Spleen (tissue), 11 donors: ENCODE data around the gene INO80. TPM values are rescaled to one million over a fixed set of nuclear protein-coding genes. Genes with fewer than 3 reads are reported as not detected.

Experiments used
- DNase-seq: peaks from one replicate; pipeline ENCODE4 v3.0.0-alpha.2; 2020
- H3K27ac ChIP-seq, 8 donors: fragments of 200-600 bp; sonication (generic) in 7 of 8; 1 replicate in 4 of 8; 2 replicates in 4 of 8; pipeline versions ENCODE4 v1.5.0 to v1.8.0; 2016 to 2021; ENCODE audit warnings: inconsistent platforms in 4 of 8, mild to moderate bottlenecking in 4 of 8, moderate library complexity in 1 of 8
- H3K27me3 ChIP-seq, 7 donors: fragments of 200-600 bp; sonication (generic) in 6 of 7; replicated peaks in 1 of 7; 1 replicate in 4 of 7; 2 replicates in 3 of 7; pipeline versions ENCODE4 v1.5.0 to v1.8.0; 2016 to 2021; ENCODE audit warnings: inconsistent platforms in 3 of 7, mild to moderate bottlenecking in 1 of 7
- H3K36me3 ChIP-seq, 6 donors: fragments of 200-600 bp; sonication (generic) in 5 of 6; 1 replicate in 4 of 6; 2 replicates in 2 of 6; pipeline versions ENCODE4 v1.5.0 to v1.8.0; 2016 to 2021; ENCODE audit warnings: inconsistent platforms in 2 of 6
- H3K4me1 ChIP-seq, 6 donors: fragments of 200-600 bp; sonication (generic) in 5 of 6; 1 replicate in 3 of 6; 2 replicates in 3 of 6; pipeline versions ENCODE4 v1.5.0 to v1.8.0; 2016 to 2021; ENCODE audit warnings: inconsistent platforms in 3 of 6
- H3K4me3 ChIP-seq, 8 donors: fragments of 200-600 bp; sonication (generic) in 7 of 8; 1 replicate in 4 of 8; 2 replicates in 4 of 8; pipeline versions ENCODE4 v1.5.0 to v1.8.0; 2016 to 2021; ENCODE audit warnings: inconsistent platforms in 4 of 8, mild to moderate bottlenecking in 4 of 8, moderate library complexity in 2 of 8
- H3K9me3 ChIP-seq, 8 donors: fragments of 200-600 bp; sonication (generic) in 7 of 8; 1 replicate in 4 of 8; 2 replicates in 4 of 8; pipeline versions ENCODE4 v1.5.0 to v1.8.0; 2016 to 2021; ENCODE audit warnings: inconsistent platforms in 4 of 8
- POLR2A ChIP-seq, 3 donors: fragments of 450-650 bp; IDR thresholded peaks; one replicate each; pipeline ENCODE4 v1.5.1; 2017; ENCODE audit warnings: antibody characterized with exemption in 3 of 3, mild to moderate bottlenecking in 1 of 3
- POLR2AphosphoS5 ChIP-seq, 3 donors: sonication (generic); formaldehyde crosslinking; IDR thresholded peaks; one replicate each; pipeline ENCODE4 v1.5.1; 2017; ENCODE audit warnings: antibody characterized with exemption in 3 of 3
- WGBS, 5 donors: extraction: QIAGEN DNeasy Blood & Tissue Kit in 3 of 5; methylation state at CpG; one replicate each; pipeline versions ENCODE4 v1.1.5 to v1.1.7; 2013 to 2018; 5-methylcytosine and 5-hydroxymethylcytosine counted together
- intact Hi-C: fragments of 100-400 bp; cut with DNase I; formaldehyde crosslinking; loops from one replicate; pipeline ENCODE4 v1.15.0; 2023; ENCODE audit warnings: low total_unique reads
- polyA plus RNA-seq, 3 donors: library from polyadenylated mRNA; stranded (reverse); fragments of 200-250 nt; gene quantifications; one replicate each; pipeline ENCODE4 v1.2.1, GENCODE V29; 2013
- total RNA-seq, 7 donors: library from RNA; depleted of rRNA in 3 of 7; stranded (reverse); fragments of >200 nt in 3 of 7; fragmentation: NEBNext Ultra II Directional in 4 of 7; extraction: Animal tissue kit (Norgen Biotek cat#: 25700) in 4 of 7; gene quantifications; one replicate each; pipeline versions ENCODE4 v1.1.0 to v1.2.1, GENCODE V29; 2016 to 2021
- TF ChIP-seq, protein P1 (sequence below), 11 experiments: fragments of 200-600 bp in 7 of 11; fragments of 450-650 bp in 4 of 11; sonication (generic) in 4 of 11; IDR thresholded peaks in 8 of 11; conservative IDR thresholded peaks in 3 of 11; 1 replicate in 7 of 11; 2 replicates in 4 of 11; pipeline versions ENCODE4 v1.4.0 to v1.8.0; 2016 to 2021; ENCODE audit warnings: antibody characterized with exemption in 11 of 11, inconsistent platforms in 4 of 11, mild to moderate bottlenecking in 1 of 11
- donor health status: healthy with polysubstance abuse.
- donor health status: DM: no; HTN: no; CAD: no; lungs with moderate emphysema.
- donor health status: DM: no; HTN: no; CAD: no.
- donor health status: Bipolar disorder and iron deficiency.
- donor health status: healthy.
- donor health status: DM: no; HTN: no; CAD: no.
- donor health status: DM: yes; HTN: yes; CAD: no.

The INO80 gene
- total and polyA plus RNA-seq, 10 donors: 5.2 to 39.4 (median 25.9) TPM

DNA sequence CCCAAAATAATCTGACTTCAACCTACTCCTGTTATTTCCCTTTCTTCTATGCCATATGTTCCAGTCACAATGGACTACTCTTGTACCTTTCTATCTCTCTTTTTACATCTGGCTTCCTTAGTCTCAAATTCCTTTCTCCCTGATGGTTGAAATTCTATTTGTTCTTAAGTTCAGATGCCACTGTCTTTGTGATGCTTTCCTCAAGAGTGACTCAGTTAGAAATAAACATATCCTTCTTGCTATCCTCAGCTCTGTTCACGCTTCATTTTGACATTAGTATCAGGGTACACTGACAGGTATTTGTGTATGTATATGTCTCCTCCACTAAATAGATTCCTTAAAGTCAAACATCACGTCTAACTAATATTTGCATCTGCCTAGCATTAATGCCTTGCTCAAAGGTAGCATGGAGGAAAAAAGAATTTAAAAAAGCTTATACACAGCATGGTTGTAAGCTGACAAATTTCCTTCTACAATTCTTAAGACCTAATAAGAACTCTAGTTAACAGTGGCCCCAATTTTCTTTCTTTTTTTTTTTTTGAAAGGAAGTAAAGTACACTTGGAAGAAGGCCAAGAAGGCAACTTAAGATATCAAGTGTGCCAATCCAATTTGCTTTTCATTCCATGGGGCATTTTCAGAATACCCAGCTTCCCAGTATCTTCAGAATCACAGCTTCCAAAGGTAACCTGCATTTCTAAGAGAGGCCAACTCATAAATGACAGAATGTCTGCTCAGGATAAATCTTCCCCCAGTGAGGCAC lies 104.8 kb downstream of the INO80 start:
- intact Hi-C loops: no loop called here
- Histone ChIP-seq H3K4me3 (no peak overlapping the region), H3K36me3 (peaks cover 0 to 81% (median 20%) of the 10 kb centered on the region in 6 donors), H3K27ac (no peak overlapping the region), H3K4me1 (peaks cover 0 to 47% (median 19%) of the 10 kb centered on the region in 6 donors), H3K27me3 (no peaks in the 10 kb centered on the region), H3K9me3 (no peaks in the 10 kb centered on the region)
- 88 to 95% (median 93%) methylated on average over 2 of the region's 2 CpGs for WGBS, 5 donors
- TF ChIP-seq POLR2A (IDR thresholded peaks at IDR 0.05) (no peak), POLR2AphosphoS5 (IDR thresholded peaks at IDR 0.05) (no peak)
- DNase-seq: no peak

DNA sequence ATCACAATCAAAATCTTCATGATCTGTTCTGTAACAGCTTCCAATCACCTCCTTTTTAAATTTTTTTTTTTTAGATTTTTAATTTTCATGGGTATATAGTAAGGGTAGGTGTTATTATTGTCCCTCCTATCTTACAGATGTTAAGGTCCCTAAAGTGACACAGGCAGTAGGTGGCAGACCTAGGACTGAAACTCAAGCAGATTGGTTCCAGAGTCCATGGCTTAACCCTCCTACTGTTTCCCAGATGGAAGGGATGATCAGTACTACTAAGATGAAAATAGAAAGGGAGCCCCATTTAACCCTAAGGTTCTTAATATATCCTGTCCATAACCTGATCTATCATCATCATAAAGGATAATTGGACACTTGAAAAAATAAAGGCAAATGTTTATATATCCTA lies 105.7 kb downstream of the INO80 start:
- Histone ChIP-seq H3K4me1 (peaks cover 0 to 42% (median 16%) of the 10 kb centered on the region in 6 donors), H3K4me3 (no peak overlapping the region), H3K27me3 (no peaks in the 10 kb centered on the region), H3K9me3 (no peaks in the 10 kb centered on the region), H3K27ac (no peak overlapping the region), H3K36me3 (peaks cover 0 to 82% (median 20%) of the 10 kb centered on the region in 6 donors)
- TF ChIP-seq, protein P1, sequence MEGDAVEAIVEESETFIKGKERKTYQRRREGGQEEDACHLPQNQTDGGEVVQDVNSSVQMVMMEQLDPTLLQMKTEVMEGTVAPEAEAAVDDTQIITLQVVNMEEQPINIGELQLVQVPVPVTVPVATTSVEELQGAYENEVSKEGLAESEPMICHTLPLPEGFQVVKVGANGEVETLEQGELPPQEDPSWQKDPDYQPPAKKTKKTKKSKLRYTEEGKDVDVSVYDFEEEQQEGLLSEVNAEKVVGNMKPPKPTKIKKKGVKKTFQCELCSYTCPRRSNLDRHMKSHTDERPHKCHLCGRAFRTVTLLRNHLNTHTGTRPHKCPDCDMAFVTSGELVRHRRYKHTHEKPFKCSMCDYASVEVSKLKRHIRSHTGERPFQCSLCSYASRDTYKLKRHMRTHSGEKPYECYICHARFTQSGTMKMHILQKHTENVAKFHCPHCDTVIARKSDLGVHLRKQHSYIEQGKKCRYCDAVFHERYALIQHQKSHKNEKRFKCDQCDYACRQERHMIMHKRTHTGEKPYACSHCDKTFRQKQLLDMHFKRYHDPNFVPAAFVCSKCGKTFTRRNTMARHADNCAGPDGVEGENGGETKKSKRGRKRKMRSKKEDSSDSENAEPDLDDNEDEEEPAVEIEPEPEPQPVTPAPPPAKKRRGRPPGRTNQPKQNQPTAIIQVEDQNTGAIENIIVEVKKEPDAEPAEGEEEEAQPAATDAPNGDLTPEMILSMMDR (IDR thresholded peaks at IDR 0.05 in 8 of 11, conservative IDR thresholded peaks at IDR 0.05 in 3 of 11): no peak
- DNase-seq: no peak
- intact Hi-C loops: no loop called here

DNA sequence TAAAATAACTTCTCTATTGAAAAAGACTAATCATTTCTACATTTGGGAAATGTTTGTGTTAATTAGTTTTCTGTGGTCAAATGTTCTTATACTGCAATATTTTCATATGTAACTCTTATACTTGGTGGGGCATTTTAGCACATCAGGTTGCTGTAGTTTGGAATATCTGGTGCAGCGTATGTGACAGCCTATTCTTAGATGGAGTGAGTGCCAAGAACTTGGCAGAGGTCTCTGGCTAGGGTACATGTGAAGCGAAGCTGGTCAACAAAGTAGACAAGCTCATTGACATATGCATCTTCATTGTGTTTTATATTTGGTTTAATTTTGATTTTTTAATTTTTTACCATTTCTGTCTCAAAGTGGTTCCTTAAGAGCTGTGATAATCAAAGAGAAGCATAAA lies 109.6 kb downstream of the INO80 start:
- 92 to 98% (median 97%) methylated on average over 2 of the region's 2 CpGs for WGBS, 5 donors
- H3K27me3 ChIP-seq: no peaks in the 10 kb centered on the region
- peaks cover 0 to 82% (median 29%) of the 10 kb centered on the region in 6 donors for H3K36me3 ChIP-seq
- no peak for DNase-seq
- no peaks in the 10 kb centered on the region for H3K9me3 ChIP-seq
- TF ChIP-seq POLR2A (IDR thresholded peaks at IDR 0.05) (no peak), POLR2AphosphoS5 (IDR thresholded peaks at IDR 0.05) (no peak)
- TF ChIP-seq, protein P1 (IDR thresholded peaks at IDR 0.05 in 8 of 11, conservative IDR thresholded peaks at IDR 0.05 in 3 of 11): no peak
- H3K4me1 ChIP-seq: peaks cover 0 to 16% (median 5%) of the 10 kb centered on the region in 6 donors
- no peak overlapping the region for H3K4me3 ChIP-seq
- H3K27ac ChIP-seq: no peak overlapping the region
- intact Hi-C loops: no loop called here

DNA sequence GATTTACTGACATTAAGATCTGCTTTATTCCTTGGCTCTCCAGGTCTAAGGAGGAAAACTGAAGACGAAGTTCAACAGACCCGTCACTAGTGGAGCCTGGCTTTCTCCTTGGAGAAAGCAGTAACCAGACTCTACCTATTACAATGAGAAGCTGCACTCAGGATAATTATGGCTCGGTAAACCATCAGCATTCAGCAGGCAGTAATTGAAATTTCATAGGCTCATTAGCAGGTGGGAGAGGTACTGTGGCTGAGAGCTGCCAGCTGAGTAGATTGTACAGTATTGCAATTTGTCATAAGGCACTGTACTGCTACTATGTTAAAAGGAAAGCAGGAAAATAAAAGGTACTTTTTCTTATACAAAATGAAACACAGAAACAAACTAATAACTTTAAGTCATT lies 111.6 kb downstream of the INO80 start:
- H3K36me3 ChIP-seq: peaks cover 0 to 93% (median 36%) of the 10 kb centered on the region in 6 donors
- intact Hi-C loops: no loop called here
- H3K4me1 ChIP-seq: peaks cover 0 to 14% (median 2%) of the 10 kb centered on the region in 6 donors
- H3K27me3 ChIP-seq: no peaks in the 10 kb centered on the region
- no peak for TF ChIP-seq POLR2AphosphoS5 (IDR thresholded peaks at IDR 0.05)
- TF ChIP-seq, protein P1 (IDR thresholded peaks at IDR 0.05 in 8 of 11, conservative IDR thresholded peaks at IDR 0.05 in 3 of 11): no peak
- TF ChIP-seq POLR2A (IDR thresholded peaks at IDR 0.05): no peak
- 88 to 97% (median 94%) methylated on average over 3 of the region's 3 CpGs for WGBS, 5 donors
- no peak overlapping the region for H3K4me3 ChIP-seq
- no peak for DNase-seq
- H3K9me3 ChIP-seq: no peaks in the 10 kb centered on the region
- no peak overlapping the region for H3K27ac ChIP-seq
